Esophagus muscularis mucosa (tissue), 4 donors: ENCODE data around the gene GABRR2. TPM values are rescaled to one million over a fixed set of nuclear protein-coding genes. Genes with fewer than 3 reads are reported as not detected.
A peak's percentile ranks its signal among the peaks of the same experiment; 100 is the strongest.

Experiments used
- DNase-seq: peaks from one replicate; pipeline ENCODE4 v3.0.0-alpha.2; 2017; ENCODE audit errors: extremely low spot score
- H3K27ac ChIP-seq, 4 donors: fragments of 200-600 bp; sonication (generic); replicated peaks in 1 of 4; 1 replicate in 3 of 4; 2 replicates in 1 of 4; pipeline ENCODE4 v1.5.1; 2016 to 2019; ENCODE audit warnings: mild to moderate bottlenecking in 1 of 4
- H3K27me3 ChIP-seq, 4 donors: fragments of 200-600 bp; sonication (generic); one replicate each; pipeline versions ENCODE4 v1.5.1 to v1.6.0; 2016 to 2019
- H3K36me3 ChIP-seq, 4 donors: fragments of 200-600 bp; sonication (generic); one replicate each; pipeline ENCODE4 v1.5.1; 2016 to 2019
- H3K4me1 ChIP-seq, 4 donors: fragments of 200-600 bp; sonication (generic); one replicate each; pipeline ENCODE4 v1.5.1; 2016 to 2019
- H3K4me3 ChIP-seq, 4 donors: fragments of 200-600 bp; sonication (generic); 1 replicate in 2 of 4; 2 replicates in 2 of 4; pipeline ENCODE4 v1.5.1; 2016 to 2019; ENCODE audit warnings: mild to moderate bottlenecking in 4 of 4, moderate library complexity in 1 of 4
- H3K9me3 ChIP-seq, 4 donors: fragments of 200-600 bp; sonication (generic); 1 replicate in 3 of 4; 2 replicates in 1 of 4; pipeline ENCODE4 v1.5.1; 2016 to 2019
- CTCF ChIP-seq, 3 experiments: fragments of 200-600 bp in 2 of 3; fragments of 450-650 bp in 1 of 3; sonication (generic) in 2 of 3; IDR thresholded peaks; one replicate each; pipeline ENCODE4 v1.5.1; 2017 to 2019; ENCODE audit warnings: antibody characterized with exemption in 3 of 3, mild to moderate bottlenecking in 2 of 3, moderate library complexity in 1 of 3
- EP300 ChIP-seq: sonication (generic); formaldehyde crosslinking; IDR thresholded peaks from one replicate; pipeline ENCODE4 v1.6.1; 2017; ENCODE audit warnings: antibody characterized with exemption
- POLR2A ChIP-seq: fragments of 450-650 bp; IDR thresholded peaks from one replicate; pipeline ENCODE4 v1.6.1; 2017; ENCODE audit warnings: antibody characterized with exemption, moderate library complexity, mild to moderate bottlenecking, low read depth
- POLR2AphosphoS5 ChIP-seq, 2 donors: sonication (generic); formaldehyde crosslinking; IDR thresholded peaks; one replicate each; pipeline ENCODE4 v1.6.1; 2017; ENCODE audit warnings: antibody characterized with exemption in 2 of 2
- WGBS: methylation state at CpG from one replicate; pipeline ENCODE4 v1.1.5; 2018; 5-methylcytosine and 5-hydroxymethylcytosine counted together
- intact Hi-C: fragments of 100-400 bp; cut with DNase I; formaldehyde crosslinking; loops from one replicate; pipeline ENCODE4 v1.15.1; 2023
- total RNA-seq, 4 donors: library from RNA; depleted of rRNA; stranded (reverse); fragments of >200 nt; gene quantifications; one replicate each; pipeline versions ENCODE4 v1.1.0 to v1.2.1, GENCODE V29; 2016

The GABRR2 gene
- total RNA-seq, 4 donors from 2014 or later = 0.33 to 0.46 (median 0.45) TPM; not detected in 1

GRCh38 chr6:89209457-89209856 is 105.6 kb downstream of the GABRR2 start:
- DNase-seq = peak; percentile 50
- H3K27me3 ChIP-seq = no peaks in the 10 kb centered on the region
- H3K4me3 ChIP-seq = no peak overlapping the region
- intact Hi-C loops = no loop called here
- no peaks in the 10 kb centered on the region for H3K36me3 ChIP-seq
- WGBS = 96% methylated on average over 6 of the region's 6 CpGs
- no peaks in the 10 kb centered on the region for H3K4me1 ChIP-seq
- TF ChIP-seq EP300 = no peak
- TF ChIP-seq CTCF (IDR thresholded peaks at IDR 0.05) = no peak
- no peak for TF ChIP-seq POLR2A
- TF ChIP-seq POLR2AphosphoS5 (IDR thresholded peaks at IDR 0.05) = no peak
- no peak overlapping the region for H3K27ac ChIP-seq
- no peaks in the 10 kb centered on the region for H3K9me3 ChIP-seq

GRCh38 chr6:89208551-89208950 is 106.5 kb downstream of the GABRR2 start:
- Histone ChIP-seq H3K9me3 (no peaks in the 10 kb centered on the region), H3K27ac (no peak overlapping the region), H3K27me3 (no peaks in the 10 kb centered on the region), H3K36me3 (no peaks in the 10 kb centered on the region), H3K4me3 (no peak overlapping the region), H3K4me1 (no peaks in the 10 kb centered on the region)
- intact Hi-C loops = no loop called here
- peak; percentile 89 for DNase-seq
- no peak for TF ChIP-seq CTCF (IDR thresholded peaks at IDR 0.05)
- no peak for TF ChIP-seq POLR2A
- TF ChIP-seq EP300 = no peak
- TF ChIP-seq POLR2AphosphoS5 (IDR thresholded peaks at IDR 0.05) = no peak
- WGBS = 83% methylated on average over 4 of the region's 4 CpGs

Other genes with a start within 250 kb of the GABRR2 start
- 100 to 1,000 TPM; 285 to 486 (median 315) TPM for gene PNRC1, start 234.5 kb downstream of the GABRR2 start, total RNA-seq
- 1 to 10 TPM in 2 of 4 donors, under 1 TPM in 1, not detected in 1; 0.97 to 2.0 (median 1.2) TPM for gene SRSF12, start 197.2 kb downstream of the GABRR2 start, total RNA-seq
- gene PM20D2, start 169.2 kb downstream of the GABRR2 start, total RNA-seq = 10 to 100 TPM; 14.5 to 27.6 (median 23.7) TPM
- under 1 TPM in 1 of 4 donors, not detected in 3; 0.13 TPM for gene GABRR1, start 97.9 kb downstream of the GABRR2 start, total RNA-seq
- 10 to 100 TPM; 31.0 to 36.6 (median 33.6) TPM for gene UBE2J1, start 37.4 kb upstream of the GABRR2 start, total RNA-seq
- 10 to 100 TPM; 18.7 to 31.4 (median 19.9) TPM for gene RRAGD, start 97.0 kb upstream of the GABRR2 start, total RNA-seq
- 10 to 100 TPM in 3 of 4 donors, 1 to 10 TPM in 1; 9.1 to 18.9 (median 10.7) TPM for gene ANKRD6, start 117.9 kb upstream of the GABRR2 start, total RNA-seq